Raji (cell line): ENCODE results near the gene IGDCC3.

ENCODE experiments used
- POLR2A ChIP-seq: IDR thresholded peaks from 2 replicates; pipeline ENCODE4 v1.6.1; 2011; ENCODE audit warnings: low read depth, low read length, control low read depth; ENCODE audit not compliant: insufficient read depth

The IGDCC3 gene

GRCh38 chr15:65333148-65333820 is 44.5 kb downstream of the IGDCC3 start:
- no peak for TF ChIP-seq POLR2A

GRCh38 chr15:65332391-65333147 is 45.2 kb downstream of the IGDCC3 start:
- TF ChIP-seq POLR2A = no peak

GRCh38 chr15:65331811-65332210 is 46.0 kb downstream of the IGDCC3 start:
- no peak for TF ChIP-seq POLR2A

GRCh38 chr15:65330934-65331645 is 46.7 kb downstream of the IGDCC3 start:
- no peak for TF ChIP-seq POLR2A

- TF ChIP-seq POLR2A = no peak
Observed at GRCh38 chr15:65329984-65330735, 47.6 kb downstream of the IGDCC3 start.

- TF ChIP-seq POLR2A = no peak
Observed at GRCh38 chr15:65329288-65329983, 48.4 kb downstream of the IGDCC3 start.

GRCh38 chr15:65328506-65329287 is 49.1 kb downstream of the IGDCC3 start:
- TF ChIP-seq POLR2A = no peak

GRCh38 chr15:65327651-65328393 is 50.0 kb downstream of the IGDCC3 start:
- no peak for TF ChIP-seq POLR2A

- TF ChIP-seq POLR2A = no peak
Observed at GRCh38 chr15:65326818-65327217, 51.0 kb downstream of the IGDCC3 start.

- TF ChIP-seq POLR2A = no peak
Observed at GRCh38 chr15:65326117-65326526, 51.7 kb downstream of the IGDCC3 start.

GRCh38 chr15:65323071-65323511 is 54.7 kb downstream of the IGDCC3 start:
- TF ChIP-seq POLR2A = no peak

GRCh38 chr15:65318870-65319356 is 58.9 kb downstream of the IGDCC3 start:
- TF ChIP-seq POLR2A = no peak

- TF ChIP-seq POLR2A = no peak
Observed at GRCh38 chr15:65312400-65312916, 65.3 kb downstream of the IGDCC3 start.

GRCh38 chr15:65311760-65312159 is 66.0 kb downstream of the IGDCC3 start:
- TF ChIP-seq POLR2A = no peak
